CD4-positive, alpha-beta T cell treated with Interleukin-2 at 100 ng/mL for 4 hours (primary cell): ENCODE measurements around the gene SLC39A11.
"Not testable (repeated sequence)": the region's sequence is repeated elsewhere in the genome, so short reads cannot be mapped to it uniquely, and the experiment has no call there.

Experiments
- DNase-seq: peaks from one replicate; pipeline ENCODE4 v3.0.0-alpha.2; 2020; ENCODE audit warnings: low spot score

The SLC39A11 gene

GRCh38 chr17:72832306-72832705 lies 260.2 kb downstream of the SLC39A11 start:
- no peak for DNase-seq

GRCh38 chr17:72829883-72830282 lies 262.6 kb downstream of the SLC39A11 start:
- no peak for DNase-seq

- no peak for DNase-seq
Measured at GRCh38 chr17:72826602-72827001, 265.9 kb downstream of the SLC39A11 start.

GRCh38 chr17:72826059-72826458 lies 266.4 kb downstream of the SLC39A11 start:
- DNase-seq: not testable (repeated sequence)

GRCh38 chr17:72825218-72825617 lies 267.3 kb downstream of the SLC39A11 start:
- DNase-seq: no peak

GRCh38 chr17:72824267-72824666 lies 268.2 kb downstream of the SLC39A11 start:
- not testable (repeated sequence) for DNase-seq

- DNase-seq: no peak
Measured at GRCh38 chr17:72822358-72823023, 270.0 kb downstream of the SLC39A11 start.

GRCh38 chr17:72816406-72816805 lies 276.1 kb downstream of the SLC39A11 start:
- no peak for DNase-seq

GRCh38 chr17:72813481-72813880 lies 279.0 kb downstream of the SLC39A11 start:
- no peak for DNase-seq

GRCh38 chr17:72812823-72813222 lies 279.7 kb downstream of the SLC39A11 start:
- no peak for DNase-seq

GRCh38 chr17:72811976-72812687 lies 280.4 kb downstream of the SLC39A11 start:
- DNase-seq: no peak

GRCh38 chr17:72810991-72811508 lies 281.4 kb downstream of the SLC39A11 start:
- DNase-seq: no peak

GRCh38 chr17:72806011-72806410 lies 286.5 kb downstream of the SLC39A11 start:
- no peak for DNase-seq

GRCh38 chr17:72804949-72805707 lies 287.4 kb downstream of the SLC39A11 start:
- DNase-seq: no peak

GRCh38 chr17:72802726-72803125 lies 289.8 kb downstream of the SLC39A11 start:
- no peak for DNase-seq

GRCh38 chr17:72797142-72797541 lies 295.3 kb downstream of the SLC39A11 start:
- no peak for DNase-seq

- no peak for DNase-seq
Measured at GRCh38 chr17:72795941-72796340, 296.5 kb downstream of the SLC39A11 start.

- no peak for DNase-seq
Measured at GRCh38 chr17:72794152-72794551, 298.3 kb downstream of the SLC39A11 start.

GRCh38 chr17:72792771-72793170 lies 299.7 kb downstream of the SLC39A11 start:
- no peak for DNase-seq

GRCh38 chr17:72790190-72790589 lies 302.3 kb downstream of the SLC39A11 start:
- DNase-seq: no peak

- DNase-seq: no peak
Measured at GRCh38 chr17:72789711-72790110, 302.8 kb downstream of the SLC39A11 start.

GRCh38 chr17:72788950-72789585 lies 303.4 kb downstream of the SLC39A11 start:
- DNase-seq: no peak
